PC-9 (cell line): ENCODE results near the gene CUTC.

ENCODE experiments used
- CTCF ChIP-seq: fragments of 200-600 bp; sonication (generic); conservative IDR thresholded peaks from 2 replicates; pipeline ENCODE4 v1.6.1; 2017; ENCODE audit warnings: mixed run types, antibody characterized with exemption, mild to moderate bottlenecking, moderate library complexity
- EZH2 ChIP-seq: fragments of 200-600 bp; sonication (generic); IDR thresholded peaks from 2 replicates; pipeline ENCODE4 v1.8.0; 2017; ENCODE audit warnings: antibody characterized with exemption, low read depth

GRCh38 chr10:99798031-99798430 lies 66.0 kb downstream of the CUTC start:
- TF ChIP-seq CTCF (no peak), EZH2 (no peak)
